Suprapubic skin (tissue), 4 donors: ENCODE data around the gene MAP2K5.

Source experiments
- CTCF ChIP-seq, 2 donors: fragments of 200-600 bp in 1 of 2; fragments of 450-650 bp in 1 of 2; sonication (generic) in 1 of 2; IDR thresholded peaks; one replicate each; pipeline ENCODE4 v1.5.1; 2016 to 2019; ENCODE audit warnings: antibody characterized with exemption in 2 of 2, mild to moderate bottlenecking in 1 of 2, moderate library complexity in 1 of 2
- POLR2A ChIP-seq, 2 donors: fragments of 450-650 bp; IDR thresholded peaks; one replicate each; pipeline ENCODE4 v1.6.1; 2017; ENCODE audit warnings: antibody characterized with exemption in 2 of 2, mild to moderate bottlenecking in 2 of 2, moderate library complexity in 2 of 2
- POLR2AphosphoS5 ChIP-seq, 3 donors: sonication (generic); formaldehyde crosslinking; IDR thresholded peaks; one replicate each; pipeline ENCODE4 v1.6.1; 2017; ENCODE audit warnings: antibody characterized with exemption in 3 of 3

- TF ChIP-seq POLR2A (IDR thresholded peaks at IDR 0.05) (no peak), CTCF (IDR thresholded peaks at IDR 0.05) (no peak), POLR2AphosphoS5 (IDR thresholded peaks at IDR 0.05) (no peak)
Measured at GRCh38 chr15:67738056-67738455, 195.6 kb downstream of the MAP2K5 start.
